Upper lobe of left lung (tissue), 4 donors: ENCODE results near the gene SLC51B.

Experiments
- CTCF ChIP-seq, 6 experiments: fragments of 450-650 bp in 4 of 6; fragments of 200-600 bp in 2 of 6; sonication (generic) in 2 of 6; IDR thresholded peaks; one replicate each; pipeline ENCODE4 v1.5.1; 2016 to 2019; ENCODE audit warnings: antibody characterized with exemption in 6 of 6
- EP300 ChIP-seq, 4 donors: sonication (generic); formaldehyde crosslinking; IDR thresholded peaks; one replicate each; pipeline ENCODE4 v1.5.1; 2017; ENCODE audit warnings: antibody characterized with exemption in 4 of 4, control low read depth in 2 of 4
- POLR2A ChIP-seq, 4 donors: fragments of 450-650 bp; IDR thresholded peaks; one replicate each; pipeline ENCODE4 v1.5.1; 2016 to 2017; ENCODE audit warnings: antibody characterized with exemption in 4 of 4, mild to moderate bottlenecking in 2 of 4
- POLR2AphosphoS5 ChIP-seq, 2 donors: sonication (generic); formaldehyde crosslinking; IDR thresholded peaks; one replicate each; pipeline ENCODE4 v1.5.1; 2017; ENCODE audit warnings: antibody characterized with exemption in 2 of 2

- no peak for TF ChIP-seq POLR2A (IDR thresholded peaks at IDR 0.05)
- TF ChIP-seq CTCF (IDR thresholded peaks at IDR 0.05) = no peak
- peak in 1 of 2 donors; percentile 10 for TF ChIP-seq POLR2AphosphoS5 (IDR thresholded peaks at IDR 0.05)
- peak in 1 of 4 donors; percentile 18 for TF ChIP-seq EP300 (IDR thresholded peaks at IDR 0.05)
Observed at GRCh38 chr15:65087411-65087810, 42.2 kb downstream of the SLC51B start.
